Measurements from ENCODE around the gene ZNF836.

GRCh38 chr19:52148256-52148655 lies 23.2 kb downstream of the ZNF836 start:
- TF ChIP-seq CTCF (IDR thresholded peaks at IDR 0.05) (no peak), POLR2A (IDR thresholded peaks at IDR 0.05) (no peak)
